AG09309 (cell line): ENCODE measurements around the gene PPP6R2.

ENCODE experiments used
- DNase-seq: peaks from one replicate; pipeline ENCODE4 v3.0.0-alpha.2; 2010; ENCODE audit warnings: low read depth
- H3K4me3 ChIP-seq: 2 replicates; pipeline ENCODE4 v1.5.1; 2011; ENCODE audit warnings: mild to moderate bottlenecking, low read depth, low read length, moderate library complexity; ENCODE audit not compliant: control insufficient read depth
- TF ChIP-seq, protein P1 (sequence below): IDR thresholded peaks from 2 replicates; pipeline ENCODE4 v1.5.1; 2011; ENCODE audit warnings: mild to moderate bottlenecking, low read depth, low read length, inconsistent platforms; ENCODE audit not compliant: insufficient read depth, control insufficient read depth; ENCODE audit errors: missing control alignments

PPP6R2 gene, protein sequence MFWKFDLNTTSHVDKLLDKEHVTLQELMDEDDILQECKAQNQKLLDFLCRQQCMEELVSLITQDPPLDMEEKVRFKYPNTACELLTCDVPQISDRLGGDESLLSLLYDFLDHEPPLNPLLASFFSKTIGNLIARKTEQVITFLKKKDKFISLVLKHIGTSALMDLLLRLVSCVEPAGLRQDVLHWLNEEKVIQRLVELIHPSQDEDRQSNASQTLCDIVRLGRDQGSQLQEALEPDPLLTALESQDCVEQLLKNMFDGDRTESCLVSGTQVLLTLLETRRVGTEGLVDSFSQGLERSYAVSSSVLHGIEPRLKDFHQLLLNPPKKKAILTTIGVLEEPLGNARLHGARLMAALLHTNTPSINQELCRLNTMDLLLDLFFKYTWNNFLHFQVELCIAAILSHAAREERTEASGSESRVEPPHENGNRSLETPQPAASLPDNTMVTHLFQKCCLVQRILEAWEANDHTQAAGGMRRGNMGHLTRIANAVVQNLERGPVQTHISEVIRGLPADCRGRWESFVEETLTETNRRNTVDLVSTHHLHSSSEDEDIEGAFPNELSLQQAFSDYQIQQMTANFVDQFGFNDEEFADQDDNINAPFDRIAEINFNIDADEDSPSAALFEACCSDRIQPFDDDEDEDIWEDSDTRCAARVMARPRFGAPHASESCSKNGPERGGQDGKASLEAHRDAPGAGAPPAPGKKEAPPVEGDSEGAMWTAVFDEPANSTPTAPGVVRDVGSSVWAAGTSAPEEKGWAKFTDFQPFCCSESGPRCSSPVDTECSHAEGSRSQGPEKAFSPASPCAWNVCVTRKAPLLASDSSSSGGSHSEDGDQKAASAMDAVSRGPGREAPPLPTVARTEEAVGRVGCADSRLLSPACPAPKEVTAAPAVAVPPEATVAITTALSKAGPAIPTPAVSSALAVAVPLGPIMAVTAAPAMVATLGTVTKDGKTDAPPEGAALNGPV

DNA sequence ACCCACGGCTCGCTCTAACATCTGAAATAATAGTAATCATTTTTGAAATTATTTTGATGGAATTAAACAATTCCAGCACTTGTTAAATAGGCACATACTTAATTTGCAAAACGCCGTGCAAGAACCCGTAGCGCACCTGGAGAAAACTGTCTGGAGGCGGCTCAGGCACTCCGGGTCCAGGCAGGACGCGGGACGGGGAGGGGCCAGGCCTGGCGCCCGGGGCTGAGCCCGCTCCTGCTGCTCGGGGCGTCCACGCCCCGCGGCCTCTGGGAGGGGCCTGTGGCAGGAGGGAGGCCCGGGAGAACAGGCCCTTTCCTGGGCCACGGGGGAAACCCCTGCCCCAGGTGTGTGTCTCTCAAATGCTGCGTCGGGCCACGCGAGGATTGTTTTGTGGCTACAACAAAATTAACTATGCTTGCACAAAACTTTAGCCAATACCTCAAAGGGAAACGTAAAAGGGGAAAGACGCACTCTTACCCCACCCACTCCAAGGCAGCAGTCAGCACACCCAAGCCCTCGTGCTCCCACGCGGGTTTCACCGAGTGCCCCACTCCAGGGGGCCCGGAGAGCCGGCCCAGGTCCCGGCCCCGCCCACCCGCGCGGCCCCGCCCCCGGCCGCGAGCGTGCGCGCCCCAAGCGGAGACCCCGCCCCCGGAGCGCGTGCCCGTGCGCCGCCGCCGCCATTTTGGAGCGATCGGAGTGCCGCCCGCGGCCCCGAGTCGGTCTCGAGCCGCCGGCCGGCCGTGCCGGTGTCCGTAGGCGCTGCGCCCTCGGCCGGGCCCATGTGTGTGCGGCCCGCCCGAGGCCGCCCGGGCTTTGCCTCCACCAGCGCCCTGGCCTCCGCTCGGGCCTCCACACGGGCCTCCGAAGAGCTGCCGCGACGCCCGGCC lies at the start of gene PPP6R2:
PPP6R2 (plus strand) TSS at position 677 of the 890 bp plus-strand sequence. CDS start 50,582 bp downstream, outside the sequence.
- TF ChIP-seq, protein P1, sequence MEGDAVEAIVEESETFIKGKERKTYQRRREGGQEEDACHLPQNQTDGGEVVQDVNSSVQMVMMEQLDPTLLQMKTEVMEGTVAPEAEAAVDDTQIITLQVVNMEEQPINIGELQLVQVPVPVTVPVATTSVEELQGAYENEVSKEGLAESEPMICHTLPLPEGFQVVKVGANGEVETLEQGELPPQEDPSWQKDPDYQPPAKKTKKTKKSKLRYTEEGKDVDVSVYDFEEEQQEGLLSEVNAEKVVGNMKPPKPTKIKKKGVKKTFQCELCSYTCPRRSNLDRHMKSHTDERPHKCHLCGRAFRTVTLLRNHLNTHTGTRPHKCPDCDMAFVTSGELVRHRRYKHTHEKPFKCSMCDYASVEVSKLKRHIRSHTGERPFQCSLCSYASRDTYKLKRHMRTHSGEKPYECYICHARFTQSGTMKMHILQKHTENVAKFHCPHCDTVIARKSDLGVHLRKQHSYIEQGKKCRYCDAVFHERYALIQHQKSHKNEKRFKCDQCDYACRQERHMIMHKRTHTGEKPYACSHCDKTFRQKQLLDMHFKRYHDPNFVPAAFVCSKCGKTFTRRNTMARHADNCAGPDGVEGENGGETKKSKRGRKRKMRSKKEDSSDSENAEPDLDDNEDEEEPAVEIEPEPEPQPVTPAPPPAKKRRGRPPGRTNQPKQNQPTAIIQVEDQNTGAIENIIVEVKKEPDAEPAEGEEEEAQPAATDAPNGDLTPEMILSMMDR: no peak
- peak within 1 kb of the TSS; percentile 74 for H3K4me3 ChIP-seq
- no peak for DNase-seq

DNA sequence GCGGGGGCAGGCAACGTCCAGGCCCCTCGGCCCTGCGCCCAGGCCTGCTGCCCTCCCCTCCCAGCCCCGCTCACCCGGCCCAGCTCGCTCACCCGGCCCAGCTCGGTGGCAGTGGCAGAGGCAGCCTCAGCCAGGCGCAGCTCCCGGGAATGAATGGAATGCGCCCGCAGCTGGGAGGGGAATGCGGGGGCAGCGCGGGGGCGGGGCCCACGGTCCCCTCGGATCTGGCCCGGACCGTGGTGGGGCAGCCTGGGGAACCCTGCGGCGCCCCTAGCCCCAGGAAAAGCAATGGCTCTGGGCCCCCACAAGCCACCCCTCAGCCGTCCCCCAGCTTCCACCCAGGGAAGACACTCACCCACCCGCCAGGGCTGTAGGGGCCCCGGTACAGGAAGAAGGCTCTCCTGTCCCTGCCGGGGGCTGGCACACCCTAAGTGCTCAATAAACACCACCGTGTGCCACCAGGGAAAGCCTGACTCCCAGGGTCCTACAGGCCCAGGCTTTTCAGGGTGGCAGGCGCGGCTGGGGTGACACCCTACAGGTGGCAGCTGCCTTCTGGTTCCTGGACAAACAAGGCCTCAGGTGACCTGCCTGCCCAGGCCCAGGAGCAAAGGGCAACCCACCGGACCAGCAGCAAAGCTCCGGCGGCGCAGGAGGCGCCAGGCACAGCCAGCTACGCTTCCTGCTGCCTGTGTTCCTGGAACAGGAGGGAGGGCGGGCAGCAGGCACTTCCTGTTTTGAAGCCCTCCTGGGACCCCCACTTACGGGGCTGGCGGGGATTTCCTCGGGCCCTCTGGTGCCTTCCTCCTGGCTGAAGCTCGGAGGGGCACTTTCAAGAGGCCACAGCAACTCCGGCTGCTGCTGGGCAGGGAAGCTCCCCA lies 49.4 kb upstream of the PPP6R2 start:
- DNase-seq: peak; percentile 17
- peak overlapping the region; percentile 35 for H3K4me3 ChIP-seq

DNA sequence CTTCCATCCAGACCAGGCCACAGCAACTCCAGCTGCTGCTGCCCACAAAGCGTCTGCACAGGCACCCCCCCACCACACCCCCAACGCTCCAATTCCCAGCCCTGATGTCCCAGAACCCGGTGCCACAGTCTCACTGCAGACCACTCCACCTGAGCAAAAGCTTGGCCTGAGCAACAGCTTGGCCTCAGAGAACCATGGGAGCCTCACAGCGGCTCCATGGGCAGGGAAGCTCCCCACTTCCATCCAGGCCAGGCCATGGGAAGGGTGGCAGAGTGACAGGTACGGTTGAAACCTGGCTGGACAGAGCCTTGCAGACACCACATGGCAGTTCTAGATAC lies 48.8 kb upstream of the PPP6R2 start:
- H3K4me3 ChIP-seq: no peak overlapping the region
- no peak for DNase-seq
- TF ChIP-seq, protein P1: no peak

More for the DNA sequence above, 49.4 kb upstream of the PPP6R2 start:
- TF ChIP-seq, protein P1: no peak

GRCh38 chr22:50296658-50297490 lies 46.3 kb upstream of the PPP6R2 start:
- no peak for DNase-seq
- TF ChIP-seq, protein P1: no peak
- H3K4me3 ChIP-seq: no peak overlapping the region

DNA sequence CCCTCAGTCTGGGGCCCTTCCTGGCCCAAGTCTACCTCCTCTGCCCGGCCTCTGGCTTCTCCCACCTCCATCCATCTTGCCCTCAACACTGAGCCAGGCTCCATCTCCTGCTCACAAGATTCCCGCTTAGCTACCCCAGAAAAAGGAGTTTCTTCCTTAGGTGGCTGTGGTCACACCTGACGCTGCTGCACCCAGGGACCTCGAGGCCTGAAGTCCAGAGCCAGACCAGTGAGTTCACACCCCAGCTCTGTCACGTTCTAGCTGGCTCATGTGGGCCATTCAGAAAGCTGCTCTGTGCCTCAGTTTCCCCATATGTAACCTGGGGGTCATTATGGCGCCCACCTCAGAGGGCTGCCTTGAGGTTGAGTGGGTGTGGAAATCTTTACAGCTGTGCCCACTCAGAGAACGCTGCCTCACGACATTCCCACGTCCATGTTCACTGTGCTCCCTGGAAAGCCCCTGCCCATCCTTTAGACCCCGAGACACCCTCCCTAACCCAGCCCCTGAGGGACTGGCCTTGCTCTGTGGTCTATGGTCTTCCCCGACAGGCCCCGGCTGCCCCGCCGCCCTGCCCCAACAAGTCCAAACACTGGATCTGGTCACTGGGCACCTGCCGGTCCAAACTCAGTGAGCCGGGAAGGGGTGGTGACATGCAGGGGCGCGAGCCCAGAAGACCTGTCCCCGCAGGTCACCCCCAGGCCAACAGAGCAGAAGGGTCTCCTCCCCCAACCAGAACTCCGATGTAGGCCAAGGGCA lies 45.4 kb upstream of the PPP6R2 start:
- TF ChIP-seq, protein P1: no peak
- no peak overlapping the region for H3K4me3 ChIP-seq
- DNase-seq: no peak
